Cardiac muscle cell (in vitro differentiated cells and primary cell): ENCODE results near the gene CD86. TPM values are rescaled to one million over a fixed set of nuclear protein-coding genes. Genes with fewer than 3 reads are reported as not detected.

Experiments
- DNase-seq, 2 donors: peaks; one replicate each; pipeline versions ENCODE4 v3.0.0 to v3.0.0-alpha.2; 2010 to 2017; ENCODE audit warnings: low read depth in 1 of 2, low spot score in 1 of 2
- H3K27ac ChIP-seq: fragments of 200-600 bp; sonication (generic); 2 replicates; pipeline ENCODE4 v1.5.1; 2016
- H3K27me3 ChIP-seq: fragments of 200-600 bp; sonication (generic); 2 replicates; pipeline ENCODE4 v1.6.0; 2016; ENCODE audit warnings: control low read depth
- H3K36me3 ChIP-seq: fragments of 200-600 bp; sonication (generic); 2 replicates; pipeline ENCODE4 v1.5.1; 2016; ENCODE audit warnings: control low read depth
- H3K4me1 ChIP-seq: fragments of 200-600 bp; sonication (generic); 2 replicates; pipeline ENCODE4 v1.8.1; 2017; ENCODE audit warnings: low read depth, mild to moderate bottlenecking, mixed run types
- H3K4me3 ChIP-seq: fragments of 200-600 bp; sonication (generic); 2 replicates; pipeline ENCODE4 v1.5.1; 2016; ENCODE audit warnings: mild to moderate bottlenecking
- H3K9me3 ChIP-seq: fragments of 200-600 bp; sonication (generic); 2 replicates; pipeline ENCODE4 v1.5.1; 2017; ENCODE audit warnings: low read depth, mild to moderate bottlenecking, control low read depth
- CTCF ChIP-seq: IDR thresholded peaks from 2 replicates; pipeline ENCODE4 v1.5.1; 2012; ENCODE audit warnings: low read depth, mild to moderate bottlenecking, low read length
- polyA plus RNA-seq: library from polyadenylated mRNA; unstranded; fragments of >200 nt; fragmentation: Nextera tagmentation; extraction: Ambion mirVana; gene quantifications from 2 replicates; pipeline ENCODE4 v1.2.1, GENCODE V29; 2016
- total RNA-seq: library from RNA; depleted of rRNA; stranded (reverse); fragments of >200 nt; gene quantifications from 2 replicates; pipeline ENCODE4 v1.2.3, GENCODE V29; 2016

Gene CD86
- total and polyA plus RNA-seq, 2 experiments from 2014 or later, result not detected

- no peaks in the 10 kb centered on the region for H3K9me3 ChIP-seq
- H3K4me3 ChIP-seq, result no peak overlapping the region
- H3K27me3 ChIP-seq, result no peaks in the 10 kb centered on the region
- TF ChIP-seq CTCF, result no peak
- H3K27ac ChIP-seq, result no peak overlapping the region
- no peaks in the 10 kb centered on the region for H3K4me1 ChIP-seq
- no peak for DNase-seq
- H3K36me3 ChIP-seq, result no peaks in the 10 kb centered on the region
These were observed 29.6 kb downstream of the CD86 start for GRCh38 chr3:122084799-122085198.

- TF ChIP-seq CTCF, result no peak
- Histone ChIP-seq H3K9me3 (no peaks in the 10 kb centered on the region), H3K27ac (no peak overlapping the region), H3K4me1 (no peaks in the 10 kb centered on the region), H3K4me3 (no peak overlapping the region), H3K27me3 (no peaks in the 10 kb centered on the region), H3K36me3 (no peaks in the 10 kb centered on the region)
- peak in 1 of 2 donors; percentile 6 for DNase-seq
These were observed 30.5 kb downstream of the CD86 start for GRCh38 chr3:122085673-122086072.

DNA sequence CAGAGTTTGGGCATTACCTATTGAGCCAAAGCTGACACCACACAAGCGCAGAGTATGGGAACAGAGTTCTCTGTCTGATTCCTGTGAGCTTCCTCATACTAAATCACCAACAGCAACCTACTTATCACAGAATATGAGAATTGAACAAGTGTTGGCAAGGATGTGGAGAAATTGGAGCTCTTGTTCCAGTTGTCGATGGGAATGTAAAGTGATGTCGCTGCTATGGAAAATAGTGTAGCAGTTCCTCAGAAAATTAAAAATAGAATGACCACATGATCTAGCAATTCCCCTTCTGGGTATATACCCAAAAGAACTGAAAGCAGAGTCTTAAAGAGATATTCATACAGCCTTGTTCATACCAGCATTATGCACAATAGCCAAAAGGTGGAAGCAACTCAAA lies 33.4 kb downstream of the CD86 start:
- Histone ChIP-seq H3K36me3 (no peaks in the 10 kb centered on the region), H3K27ac (no peak overlapping the region), H3K9me3 (no peaks in the 10 kb centered on the region), H3K4me3 (no peak overlapping the region), H3K27me3 (no peaks in the 10 kb centered on the region), H3K4me1 (no peaks in the 10 kb centered on the region)
- no peak for DNase-seq
- TF ChIP-seq CTCF, result no peak

DNA sequence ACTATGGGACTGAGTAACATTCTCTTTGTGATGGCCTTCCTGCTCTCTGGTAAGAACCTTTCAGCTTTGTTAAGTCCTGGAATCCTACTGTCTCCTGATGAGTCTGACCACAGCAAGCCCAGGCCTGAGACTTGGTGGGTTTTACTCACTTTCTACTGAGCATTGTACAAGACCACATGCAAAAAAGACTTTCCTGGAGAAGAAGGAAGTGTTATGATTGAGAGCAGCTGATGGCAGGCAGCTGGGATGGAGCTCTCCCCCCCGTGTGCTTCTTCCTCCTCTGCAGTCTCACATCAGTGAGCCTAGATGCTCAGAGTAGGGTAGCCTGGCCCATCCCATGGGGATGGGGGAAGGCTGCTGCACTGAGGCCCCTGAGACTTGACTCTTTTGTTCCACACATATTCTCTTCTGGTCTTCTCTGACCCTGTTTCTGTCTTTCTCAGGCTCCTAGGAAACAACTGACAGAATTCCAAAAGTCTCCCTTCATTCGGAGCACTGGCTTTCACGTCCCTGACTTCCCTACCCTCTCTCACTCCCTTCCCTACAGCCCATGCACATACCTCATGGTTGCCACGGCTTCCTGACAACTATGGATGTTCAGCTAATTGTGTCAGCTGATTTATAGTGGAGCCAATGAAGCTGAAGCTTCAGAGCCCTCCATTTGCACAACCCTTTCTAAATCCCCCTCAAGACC lies 36.6 kb downstream of the CD86 start:
- H3K9me3 ChIP-seq, result no peaks in the 10 kb centered on the region
- H3K4me3 ChIP-seq, result no peak overlapping the region
- TF ChIP-seq CTCF, result no peak
- H3K27me3 ChIP-seq, result no peaks in the 10 kb centered on the region
- no peak for DNase-seq
- H3K36me3 ChIP-seq, result no peaks in the 10 kb centered on the region
- H3K4me1 ChIP-seq, result no peaks in the 10 kb centered on the region
- H3K27ac ChIP-seq, result no peak overlapping the region

- DNase-seq, result peak in 1 of 2 donors; percentile 63
- Histone ChIP-seq H3K9me3 (no peaks in the 10 kb centered on the region), H3K27me3 (no peaks in the 10 kb centered on the region), H3K4me1 (no peaks in the 10 kb centered on the region), H3K4me3 (no peak overlapping the region), H3K27ac (no peak overlapping the region), H3K36me3 (no peaks in the 10 kb centered on the region)
- peak; percentile 60 for TF ChIP-seq CTCF
These were observed 37.5 kb downstream of the CD86 start for GRCh38 chr3:122092460-122093165.
